Prostate gland (tissue), 2 donors: ENCODE data around the gene TMEM218. TPM values are rescaled to one million over a fixed set of nuclear protein-coding genes. Genes with fewer than 3 reads are reported as not detected.
A peak's percentile ranks its signal among the peaks of the same experiment; 100 is the strongest.

Source experiments
- DNase-seq: peaks from one replicate; pipeline ENCODE4 v3.0.0-alpha.2; 2019; ENCODE audit warnings: low spot score
- H3K27ac ChIP-seq, 2 donors: fragments of 200-600 bp; sonication (generic); 2 replicates each; pipeline ENCODE4 v1.5.1; 2017 to 2019
- H3K27me3 ChIP-seq: fragments of 200-600 bp; sonication (generic); replicated peaks from 2 replicates; pipeline ENCODE4 v1.5.1; 2019; ENCODE audit not compliant: insufficient read depth
- H3K36me3 ChIP-seq, 2 donors: fragments of 200-600 bp; sonication (generic); 1 replicate in 1 of 2; 2 replicates in 1 of 2; pipeline versions ENCODE4 v1.5.1 to v1.8.1; 2017 to 2019
- H3K4me1 ChIP-seq: fragments of 200-600 bp; sonication (generic); replicated peaks from 2 replicates; pipeline ENCODE4 v1.5.1; 2019
- H3K4me3 ChIP-seq, 2 donors: fragments of 200-600 bp; sonication (generic); 2 replicates each; pipeline ENCODE4 v1.5.1; 2017 to 2019
- H3K9me3 ChIP-seq: fragments of 200-600 bp; sonication (generic); 2 replicates; pipeline ENCODE4 v1.5.1; 2017
- CTCF ChIP-seq, 4 experiments: fragments of 200-600 bp in 2 of 4; fragments of 450-650 bp in 2 of 4; sonication (generic) in 2 of 4; IDR thresholded peaks; 1 replicate in 3 of 4; 2 replicates in 1 of 4; pipeline ENCODE4 v1.5.1; 2016 to 2019; ENCODE audit warnings: antibody characterized with exemption in 4 of 4, mild to moderate bottlenecking in 2 of 4, moderate library complexity in 2 of 4
- POLR2A ChIP-seq: fragments of 450-650 bp; IDR thresholded peaks from one replicate; pipeline ENCODE4 v1.6.1; 2016; ENCODE audit warnings: antibody characterized with exemption, mild to moderate bottlenecking
- POLR2AphosphoS5 ChIP-seq: sonication (generic); formaldehyde crosslinking; IDR thresholded peaks from one replicate; pipeline ENCODE4 v1.6.1; 2017; ENCODE audit warnings: antibody characterized with exemption
- WGBS: methylation state at CpG from one replicate; pipeline ENCODE4 v1.1.5; 2018; 5-methylcytosine and 5-hydroxymethylcytosine counted together
- intact Hi-C: fragments of 100-400 bp; cut with DNase I; formaldehyde crosslinking; loops from one replicate; pipeline ENCODE4 v1.14.2; 2022
- total RNA-seq, 2 donors: library from RNA; depleted of rRNA; stranded (reverse); fragments of >200 nt; gene quantifications; one replicate each; pipeline ENCODE4 v1.1.0, GENCODE V29; 2016

Gene TMEM218
- total RNA-seq, 2 donors from 2014 or later, result 17.7 to 33.5 TPM

GRCh38 chr11:125123947-125124617, 12.7 kb upstream of the TMEM218 start:
- 63% methylated on average over 10 of the region's 10 CpGs for WGBS
- no peak overlapping the region for H3K27ac ChIP-seq

GRCh38 chr11:125123194-125123946, 11.9 kb upstream of the TMEM218 start:
- no peak for DNase-seq
- H3K4me1 ChIP-seq, result no peaks in the 10 kb centered on the region
- no peaks in the 10 kb centered on the region for H3K36me3 ChIP-seq
- H3K27ac ChIP-seq, result no peak overlapping the region
- no peaks in the 10 kb centered on the region for H3K9me3 ChIP-seq
- no peaks in the 10 kb centered on the region for H3K27me3 ChIP-seq
- 86% methylated on average over 4 of the region's 4 CpGs for WGBS
- intact Hi-C loops, result no loop called here
- TF ChIP-seq CTCF (IDR thresholded peaks at IDR 0.05) (no peak), POLR2A (no peak), POLR2AphosphoS5 (no peak)
- no peak overlapping the region for H3K4me3 ChIP-seq

More at GRCh38 chr11:125123947-125124617, 12.7 kb upstream of the TMEM218 start:
- intact Hi-C loops, result no loop called here
- H3K4me3 ChIP-seq, result no peak overlapping the region
- no peaks in the 10 kb centered on the region for H3K27me3 ChIP-seq
- no peaks in the 10 kb centered on the region for H3K36me3 ChIP-seq
- H3K9me3 ChIP-seq, result no peaks in the 10 kb centered on the region
- no peak for DNase-seq
- TF ChIP-seq CTCF (IDR thresholded peaks at IDR 0.05) (peak in 3 of 4 experiments; percentile 5 to 28 (median 13)), POLR2AphosphoS5 (peak; percentile 18), POLR2A (no peak)
- no peaks in the 10 kb centered on the region for H3K4me1 ChIP-seq

GRCh38 chr11:125117429-125117828, 6.0 kb upstream of the TMEM218 start:
- H3K9me3 ChIP-seq, result no peaks in the 10 kb centered on the region
- WGBS, result 31% methylated on average over 4 of the region's 4 CpGs
- H3K4me1 ChIP-seq, result no peaks in the 10 kb centered on the region
- DNase-seq, result no peak
- TF ChIP-seq POLR2AphosphoS5 (no peak), CTCF (IDR thresholded peaks at IDR 0.05) (no peak), POLR2A (no peak)
- intact Hi-C loops, result no loop called here
- no peaks in the 10 kb centered on the region for H3K36me3 ChIP-seq
- H3K27ac ChIP-seq, result no peak overlapping the region
- no peak overlapping the region for H3K4me3 ChIP-seq
- no peaks in the 10 kb centered on the region for H3K27me3 ChIP-seq

GRCh38 chr11:125114518-125114917, 3.1 kb upstream of the TMEM218 start:
- intact Hi-C loops, result loop anchor here (5.0 kb wide), 2 partner anchors 233 to 478 kb away; partner anchors contain the start of gene STT3A
- 61% methylated on average over 8 of the region's 8 CpGs for WGBS

More at GRCh38 chr11:125114518-125114917, 3.1 kb upstream of the TMEM218 start:
- TF ChIP-seq POLR2AphosphoS5, result no peak
- TF ChIP-seq CTCF (IDR thresholded peaks at IDR 0.05), result no peak
- no peak for TF ChIP-seq POLR2A
- Histone ChIP-seq H3K4me1 (peaks cover 3% of the 10 kb centered on the region), H3K36me3 (no peaks in the 10 kb centered on the region), H3K4me3 (no peak overlapping the region), H3K27ac (no peak overlapping the region), H3K9me3 (no peaks in the 10 kb centered on the region), H3K27me3 (no peaks in the 10 kb centered on the region)
- no peak for DNase-seq
